Gastroesophageal sphincter (tissue), 3 donors: Measurements from ENCODE around the gene P4HB.

Experiments
- CTCF ChIP-seq, 4 experiments: fragments of 200-600 bp in 2 of 4; fragments of 450-650 bp in 2 of 4; sonication (generic) in 1 of 4; IDR thresholded peaks; one replicate each; pipeline ENCODE4 v1.5.1; 2017 to 2019; ENCODE audit warnings: antibody characterized with exemption in 4 of 4, mild to moderate bottlenecking in 2 of 4, moderate library complexity in 2 of 4
- POLR2A ChIP-seq, 2 donors: fragments of 450-650 bp; IDR thresholded peaks; one replicate each; pipeline ENCODE4 v1.6.1; 2017; ENCODE audit warnings: antibody characterized with exemption in 2 of 2, mild to moderate bottlenecking in 2 of 2, moderate library complexity in 1 of 2

- TF ChIP-seq CTCF (IDR thresholded peaks at IDR 0.05) (no peak), POLR2A (IDR thresholded peaks at IDR 0.05) (no peak)
Measured at GRCh38 chr17:81903415-81903831, 43.1 kb upstream of the P4HB start.
